Mesendoderm (in vitro differentiated cells): ENCODE measurements around the gene CDC123.
"Not testable (repeated sequence)": the region's sequence is repeated elsewhere in the genome, so short reads cannot be mapped to it uniquely, and the experiment has no call there.

Source experiments
- DNase-seq: peaks from one replicate; pipeline ENCODE4 v3.0.0; 2013
- H2AK5ac ChIP-seq: 2 replicates; pipeline ENCODE4 v1.6.1; 2013; ENCODE audit warnings: low read length, inconsistent platforms
- H2BK120ac ChIP-seq: 2 replicates; pipeline ENCODE4 v1.6.1; 2013; ENCODE audit warnings: low read depth, mild to moderate bottlenecking, low read length, moderate library complexity, mixed read lengths
- H2BK15ac ChIP-seq: replicated peaks from 2 replicates; pipeline ENCODE4 v1.6.1; 2013; ENCODE audit warnings: low read depth, mild to moderate bottlenecking, moderate library complexity
- H2BK5ac ChIP-seq: 2 replicates; pipeline ENCODE4 v1.6.1; 2013; ENCODE audit warnings: low read length, inconsistent platforms
- H3K18ac ChIP-seq: 2 replicates; pipeline ENCODE4 v1.6.1; 2013; ENCODE audit warnings: mild to moderate bottlenecking, low read length, mixed read lengths
- H3K23ac ChIP-seq: one replicate; pipeline ENCODE4 v1.6.1; 2013; ENCODE audit warnings: low read length
- H3K27ac ChIP-seq: 2 replicates; pipeline ENCODE4 v1.5.1; 2013; ENCODE audit warnings: low read depth, mild to moderate bottlenecking, inconsistent platforms, low read length, moderate library complexity
- H3K27me3 ChIP-seq: 2 replicates; pipeline ENCODE4 v1.6.1; 2013; ENCODE audit warnings: low read length, control low read depth, mild to moderate bottlenecking, inconsistent platforms; ENCODE audit not compliant: insufficient read depth, poor library complexity
- H3K36me3 ChIP-seq: 2 replicates; pipeline ENCODE4 v1.6.1; 2013; ENCODE audit warnings: low read length, inconsistent platforms; ENCODE audit not compliant: control insufficient read depth, insufficient read depth
- H3K4ac ChIP-seq: one replicate; pipeline ENCODE4 v1.6.1; 2013; ENCODE audit warnings: low read depth, mild to moderate bottlenecking, low read length, moderate library complexity
- H3K4me1 ChIP-seq: 2 replicates; pipeline ENCODE4 v1.6.1; 2013; ENCODE audit warnings: low read depth, low read length, inconsistent platforms; ENCODE audit not compliant: control insufficient read depth
- H3K4me2 ChIP-seq: 2 replicates; pipeline ENCODE4 v1.6.1; 2013; ENCODE audit warnings: low read length
- H3K4me3 ChIP-seq: 2 replicates; pipeline ENCODE4 v1.5.1; 2013; ENCODE audit warnings: mild to moderate bottlenecking, low read length
- H3K56ac ChIP-seq: one replicate; pipeline ENCODE4 v1.6.1; 2013; ENCODE audit warnings: low read length
- H3K79me1 ChIP-seq: 2 replicates; pipeline ENCODE4 v1.6.1; 2013; ENCODE audit warnings: low read length, inconsistent platforms
- H3K79me2 ChIP-seq: 2 replicates; pipeline ENCODE4 v1.6.1; 2013; ENCODE audit warnings: mild to moderate bottlenecking, low read length; ENCODE audit not compliant: control insufficient read depth, insufficient read depth
- H3K9ac ChIP-seq: 2 replicates; pipeline ENCODE4 v1.6.1; 2013; ENCODE audit warnings: low read length, inconsistent platforms
- H4K5ac ChIP-seq: one replicate; pipeline ENCODE4 v1.6.1; 2013; ENCODE audit warnings: low read length
- H4K8ac ChIP-seq: one replicate; pipeline ENCODE4 v1.6.1; 2013; ENCODE audit warnings: low read depth, mild to moderate bottlenecking, control low read depth, low read length, moderate library complexity
- WGBS: extraction: QIAGEN DNeasy Blood & Tissue Kit; methylation state at CpG from one replicate; pipeline ENCODE4 v1.1.7; 2013; ENCODE audit warnings: low lambda C conversion rate, missing lambda C conversion rate; ENCODE audit not compliant: insufficient coverage; ENCODE audit errors: extremely low coverage; 5-methylcytosine and 5-hydroxymethylcytosine counted together

Gene CDC123

DNA sequence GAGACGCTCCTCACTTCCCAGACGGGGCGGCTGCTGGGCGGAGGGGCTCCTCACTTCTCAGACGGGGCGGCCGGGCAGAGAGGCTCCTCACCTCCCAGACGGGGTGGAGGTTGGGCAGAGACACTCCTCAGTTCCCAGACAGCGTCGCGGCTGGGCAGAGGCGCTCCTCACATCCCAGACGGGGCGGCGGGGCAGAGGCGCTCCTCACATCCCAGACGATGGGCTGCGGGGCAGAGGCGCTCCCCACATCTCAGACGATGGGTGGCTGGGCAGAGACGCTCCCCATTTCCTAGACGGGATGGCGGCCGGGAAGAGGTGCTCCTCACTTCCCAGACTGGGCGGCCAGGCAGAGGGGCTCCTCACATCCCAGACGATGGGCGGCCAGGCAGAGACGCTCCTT lies 30.4 kb downstream of the CDC123 start:
- H3K36me3 ChIP-seq = not testable (repeated sequence)

DNA sequence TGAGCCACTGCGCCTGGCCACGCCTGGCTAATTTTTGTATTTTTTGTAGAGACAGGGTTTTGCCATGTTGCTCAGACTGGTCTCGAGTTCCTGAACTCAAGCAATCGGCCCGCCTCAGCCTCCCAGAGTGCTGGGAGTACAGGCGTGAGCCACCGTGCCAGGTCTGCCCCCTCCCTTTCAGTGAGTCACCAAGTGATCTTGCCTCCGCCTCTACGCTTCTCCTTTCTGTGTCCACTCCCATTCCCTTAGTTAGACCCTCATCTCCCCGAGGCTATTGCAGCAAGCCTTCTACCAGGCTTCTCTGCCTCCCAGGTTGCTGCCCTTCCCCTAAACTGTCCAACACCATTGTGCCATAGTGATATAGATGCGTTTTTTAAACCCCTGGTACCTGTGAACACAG lies 32.9 kb downstream of the CDC123 start:
- H3K18ac ChIP-seq = no peak overlapping the region
- no peaks in the 10 kb centered on the region for H3K27me3 ChIP-seq
- H3K4me1 ChIP-seq = no peaks in the 10 kb centered on the region
- no peak overlapping the region for H2BK5ac ChIP-seq
- H3K4ac ChIP-seq = no peak overlapping the region
- H3K4me2 ChIP-seq = no peak overlapping the region
- no peak overlapping the region for H3K9ac ChIP-seq
- DNase-seq = no peak
- no peak overlapping the region for H3K56ac ChIP-seq
- no peak overlapping the region for H3K4me3 ChIP-seq
- no peak overlapping the region for H2BK120ac ChIP-seq
- H4K8ac ChIP-seq = no peak overlapping the region
- H2AK5ac ChIP-seq = no peak overlapping the region
- H4K5ac ChIP-seq = no peak overlapping the region
- peaks cover 4% of the 10 kb centered on the region for H3K36me3 ChIP-seq
- H3K79me2 ChIP-seq = no peaks in the 10 kb centered on the region
- H3K23ac ChIP-seq = no peak overlapping the region
- no peak overlapping the region for H3K27ac ChIP-seq
- no CpG with 5 or more reads among the region's 11 CpGs for WGBS
- H3K79me1 ChIP-seq = peaks cover 5% of the 10 kb centered on the region
- no peak overlapping the region for H2BK15ac ChIP-seq

More for the DNA sequence above, 30.4 kb downstream of the CDC123 start:
- WGBS = no CpG with 5 or more reads among the region's 28 CpGs
- H3K4ac ChIP-seq, H3K9ac ChIP-seq, H3K4me2 ChIP-seq, H2BK120ac ChIP-seq, H3K27me3 ChIP-seq, H2AK5ac ChIP-seq, H4K5ac ChIP-seq, H3K4me1 ChIP-seq, H3K79me2 ChIP-seq, H3K4me3 ChIP-seq, H3K27ac ChIP-seq, H4K8ac ChIP-seq, H3K56ac ChIP-seq, H3K79me1 ChIP-seq, H2BK15ac ChIP-seq, DNase-seq, H2BK5ac ChIP-seq, H3K23ac ChIP-seq, H3K18ac ChIP-seq: not testable (repeated sequence)

DNA sequence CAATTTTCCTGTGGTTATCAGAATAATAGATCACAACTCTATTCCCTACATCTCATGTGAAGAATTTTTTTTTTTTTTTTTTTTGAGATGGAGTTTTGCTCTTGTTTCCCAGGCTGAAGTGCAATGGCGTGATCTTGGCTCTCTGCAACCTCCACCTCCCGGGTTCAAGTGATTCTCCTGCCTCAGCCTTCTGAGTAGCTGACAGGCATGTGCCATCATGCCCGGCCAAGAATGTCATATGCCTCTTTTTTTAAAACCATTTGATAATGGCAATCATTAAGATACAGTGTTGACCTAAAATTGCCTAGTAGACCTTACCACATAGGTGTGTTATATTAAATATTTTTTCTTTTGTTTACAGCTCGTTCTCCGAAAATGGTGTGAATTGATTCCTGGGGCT lies 38.7 kb downstream of the CDC123 start:
- H3K27me3 ChIP-seq, H3K4me1 ChIP-seq, H2AK5ac ChIP-seq, H3K9ac ChIP-seq, H4K8ac ChIP-seq, H3K23ac ChIP-seq, H4K5ac ChIP-seq, H3K27ac ChIP-seq, H3K4me3 ChIP-seq, H3K79me2 ChIP-seq, H3K18ac ChIP-seq, H3K36me3 ChIP-seq, H3K79me1 ChIP-seq, DNase-seq, H3K4me2 ChIP-seq, H2BK5ac ChIP-seq, H2BK120ac ChIP-seq, H3K4ac ChIP-seq, H2BK15ac ChIP-seq, H3K56ac ChIP-seq: not testable (repeated sequence)
- WGBS = no CpG with 5 or more reads among the region's 5 CpGs

DNA sequence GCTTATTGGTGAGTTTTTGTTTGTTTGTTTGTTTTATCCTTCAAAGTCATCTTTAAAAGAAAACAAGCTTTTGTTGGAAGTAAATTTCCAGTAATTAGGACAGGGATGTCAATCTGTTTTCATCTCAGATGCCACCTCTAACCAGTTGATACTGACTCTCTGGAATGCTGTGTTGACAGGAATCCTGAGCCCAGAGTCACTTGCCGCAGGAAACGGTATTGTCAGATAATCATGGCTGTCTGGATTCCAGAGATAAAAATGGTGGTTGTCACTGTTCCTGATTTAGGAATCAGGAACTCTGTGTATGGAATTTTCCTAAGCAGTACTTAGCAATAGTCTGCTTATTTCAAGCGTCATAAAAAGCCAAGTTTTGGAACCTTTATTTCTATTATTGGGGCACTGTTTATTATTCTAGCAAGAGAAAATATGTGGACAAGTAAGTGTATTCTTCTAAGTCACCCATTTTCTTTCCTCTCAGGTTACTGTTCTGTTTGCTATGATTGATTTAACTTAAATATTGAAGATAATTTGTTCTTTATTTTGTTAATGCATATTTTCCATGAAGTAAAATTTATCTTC lies 39.2 kb downstream of the CDC123 start:
- H3K27me3 ChIP-seq = no peaks in the 10 kb centered on the region
- no peak overlapping the region for H2BK15ac ChIP-seq
- no peak overlapping the region for H3K56ac ChIP-seq
- no peak overlapping the region for H2AK5ac ChIP-seq
- H2BK120ac ChIP-seq = no peak overlapping the region
- no peaks in the 10 kb centered on the region for H3K79me2 ChIP-seq
- no peaks in the 10 kb centered on the region for H3K4me1 ChIP-seq
- no CpG with 5 or more reads among the region's 3 CpGs for WGBS
- H3K23ac ChIP-seq = no peak overlapping the region
- no peak overlapping the region for H3K4ac ChIP-seq
- H3K9ac ChIP-seq = no peak overlapping the region
- H3K27ac ChIP-seq = no peak overlapping the region
- no peaks in the 10 kb centered on the region for H3K79me1 ChIP-seq
- H4K5ac ChIP-seq = no peak overlapping the region
- H3K4me2 ChIP-seq = no peak overlapping the region
- DNase-seq = peak; percentile 45
- no peak overlapping the region for H2BK5ac ChIP-seq
- H3K18ac ChIP-seq = no peak overlapping the region
- H3K4me3 ChIP-seq = no peak overlapping the region
- H3K36me3 ChIP-seq = peaks cover 4% of the 10 kb centered on the region
- H4K8ac ChIP-seq = no peak overlapping the region

DNA sequence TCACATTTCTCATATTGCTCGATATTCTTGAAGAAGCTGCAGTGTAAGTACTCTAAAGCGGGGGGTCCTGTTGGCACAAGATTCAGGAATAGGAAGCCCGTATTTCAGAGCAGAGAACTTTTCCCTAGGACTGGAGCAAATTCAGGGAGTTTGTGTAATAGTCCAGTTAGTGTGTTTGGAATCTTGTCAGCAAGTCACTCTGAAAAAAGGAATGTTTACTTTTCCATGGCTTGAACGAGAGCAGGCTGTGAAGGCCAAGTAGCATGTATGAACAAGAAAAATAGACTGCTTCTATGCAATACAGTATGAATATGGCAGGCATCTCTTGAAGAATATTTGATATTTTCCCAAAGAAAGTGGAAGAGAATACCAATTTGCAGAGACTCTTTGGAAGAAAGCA lies 39.8 kb downstream of the CDC123 start:
- no peak overlapping the region for H3K4me3 ChIP-seq
- no peak overlapping the region for H2AK5ac ChIP-seq
- H3K4me2 ChIP-seq = no peak overlapping the region
- no peak for DNase-seq
- no peaks in the 10 kb centered on the region for H3K4me1 ChIP-seq
- no peak overlapping the region for H2BK120ac ChIP-seq
- H3K27ac ChIP-seq = no peak overlapping the region
- H3K23ac ChIP-seq = no peak overlapping the region
- no peak overlapping the region for H3K18ac ChIP-seq
- no peak overlapping the region for H3K56ac ChIP-seq
- H3K79me2 ChIP-seq = no peaks in the 10 kb centered on the region
- H3K36me3 ChIP-seq = peaks cover 5% of the 10 kb centered on the region
- H3K79me1 ChIP-seq = no peaks in the 10 kb centered on the region
- H4K5ac ChIP-seq = no peak overlapping the region
- no peak overlapping the region for H2BK5ac ChIP-seq
- H3K4ac ChIP-seq = no peak overlapping the region
- no peak overlapping the region for H4K8ac ChIP-seq
- WGBS = no CpG with 5 or more reads among the region's 4 CpGs
- no peak overlapping the region for H2BK15ac ChIP-seq
- no peaks in the 10 kb centered on the region for H3K27me3 ChIP-seq
- H3K9ac ChIP-seq = no peak overlapping the region
